ENCODE measurements around the gene TRIM15. TPM values are rescaled to one million over a fixed set of nuclear protein-coding genes. Genes with fewer than 3 reads are reported as not detected.

TRIM15 gene
- total and polyA plus RNA-seq, 12 donors = not detected

- no peaks in the 10 kb centered on the region for H3K4me1 ChIP-seq (replicated peaks in 1 of 2)
- intact Hi-C loops (cut with DNase I) = no loop called here
- 54 to 72% (median 64%) methylated on average over 6 of the region's 6 CpGs for WGBS, 4 donors
- TF ChIP-seq, protein P1, sequence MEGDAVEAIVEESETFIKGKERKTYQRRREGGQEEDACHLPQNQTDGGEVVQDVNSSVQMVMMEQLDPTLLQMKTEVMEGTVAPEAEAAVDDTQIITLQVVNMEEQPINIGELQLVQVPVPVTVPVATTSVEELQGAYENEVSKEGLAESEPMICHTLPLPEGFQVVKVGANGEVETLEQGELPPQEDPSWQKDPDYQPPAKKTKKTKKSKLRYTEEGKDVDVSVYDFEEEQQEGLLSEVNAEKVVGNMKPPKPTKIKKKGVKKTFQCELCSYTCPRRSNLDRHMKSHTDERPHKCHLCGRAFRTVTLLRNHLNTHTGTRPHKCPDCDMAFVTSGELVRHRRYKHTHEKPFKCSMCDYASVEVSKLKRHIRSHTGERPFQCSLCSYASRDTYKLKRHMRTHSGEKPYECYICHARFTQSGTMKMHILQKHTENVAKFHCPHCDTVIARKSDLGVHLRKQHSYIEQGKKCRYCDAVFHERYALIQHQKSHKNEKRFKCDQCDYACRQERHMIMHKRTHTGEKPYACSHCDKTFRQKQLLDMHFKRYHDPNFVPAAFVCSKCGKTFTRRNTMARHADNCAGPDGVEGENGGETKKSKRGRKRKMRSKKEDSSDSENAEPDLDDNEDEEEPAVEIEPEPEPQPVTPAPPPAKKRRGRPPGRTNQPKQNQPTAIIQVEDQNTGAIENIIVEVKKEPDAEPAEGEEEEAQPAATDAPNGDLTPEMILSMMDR (IDR thresholded peaks at IDR 0.05) = no peak
- no peak for TF ChIP-seq POLR2A (IDR thresholded peaks at IDR 0.05)
- H3K36me3 ChIP-seq (replicated peaks in 1 of 2) = no peaks in the 10 kb centered on the region
- no peak overlapping the region for H3K27ac ChIP-seq
- no peak overlapping the region for H3K4me3 ChIP-seq
- peaks cover 17% of the 10 kb centered on the region for H3K27me3 ChIP-seq
- no peaks in the 10 kb centered on the region for H3K9me3 ChIP-seq (replicated peaks in 1 of 3)
- no peak for DNase-seq
Observed at GRCh38 chr6:30167101-30167500, 3.8 kb downstream of the TRIM15 start.

- no peak for TF ChIP-seq POLR2A (IDR thresholded peaks at IDR 0.05)
- TF ChIP-seq, protein P1 (IDR thresholded peaks at IDR 0.05) = no peak
- DNase-seq = no peak
- H3K4me3 ChIP-seq = no peak overlapping the region
- WGBS, 4 donors = 36 to 58% (median 53%) methylated on average over 1 of the region's 1 CpG
- peaks cover 27% of the 10 kb centered on the region for H3K27me3 ChIP-seq
- H3K9me3 ChIP-seq (replicated peaks in 1 of 3) = no peaks in the 10 kb centered on the region
- no peak overlapping the region for H3K27ac ChIP-seq
- no peaks in the 10 kb centered on the region for H3K4me1 ChIP-seq (replicated peaks in 1 of 2)
- H3K36me3 ChIP-seq (replicated peaks in 1 of 2) = no peaks in the 10 kb centered on the region
- intact Hi-C loops (cut with DNase I) = no loop called here
Observed at GRCh38 chr6:30168741-30169140, 5.4 kb downstream of the TRIM15 start.

GRCh38 chr6:30169658-30170614 is 6.6 kb downstream of the TRIM15 start:
- peak in 1 of 7 donors; percentile 30 for DNase-seq

More at GRCh38 chr6:30169658-30170614, 6.6 kb downstream of the TRIM15 start:
- Histone ChIP-seq H3K9me3 (replicated peaks in 1 of 3) (no peaks in the 10 kb centered on the region), H3K36me3 (replicated peaks in 1 of 2) (no peaks in the 10 kb centered on the region), H3K4me1 (replicated peaks in 1 of 2) (no peaks in the 10 kb centered on the region), H3K27ac (no peak overlapping the region), H3K4me3 (no peak overlapping the region), H3K27me3 (peaks cover 27% of the 10 kb centered on the region)
- TF ChIP-seq POLR2A (IDR thresholded peaks at IDR 0.05) = no peak
- TF ChIP-seq, protein P1 (IDR thresholded peaks at IDR 0.05) = peak; percentile 64 to 80 (median 72)
- 22 to 26% (median 24%) methylated on average over 7 of the region's 7 CpGs for WGBS, 4 donors
- intact Hi-C loops (cut with DNase I) = no loop called here

All from adrenal gland (tissue), 12 donors.